ENCODE measurements around the gene METTL8. TPM values are rescaled to one million over a fixed set of nuclear protein-coding genes. Genes with fewer than 3 reads are reported as not detected.
A peak's percentile ranks its signal among the peaks of the same experiment; 100 is the strongest.

The METTL8 gene
- total and polyA plus RNA-seq, 2 of the 13 experiments (the other 11 are each of a cell fraction or from before 2014, with no cell fraction given): 18.6 to 68.2 TPM

DNA sequence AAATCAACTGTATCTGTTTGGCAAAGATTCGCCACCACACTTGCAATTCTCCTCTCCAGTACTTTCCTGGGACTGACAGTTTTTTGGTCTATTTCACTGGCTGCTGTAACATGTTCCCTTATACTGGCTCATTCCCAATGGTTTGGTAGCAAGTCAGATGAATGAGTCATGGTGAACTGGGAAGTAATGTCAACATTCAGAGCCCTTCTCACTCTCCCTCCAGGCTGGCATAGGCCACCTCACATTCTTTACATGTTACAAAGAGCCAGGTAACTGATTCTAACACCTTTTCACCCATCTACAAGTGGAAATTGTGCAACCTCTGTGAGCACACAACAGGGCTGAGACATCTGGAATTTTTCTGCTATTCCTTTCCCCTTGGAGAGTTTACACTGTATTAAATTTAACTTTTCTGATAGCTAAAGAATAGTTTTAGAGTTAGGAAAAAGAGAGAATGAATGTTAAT is 161.8 kb downstream of the METTL8 start:
- no peak overlapping the region for H2AFZ ChIP-seq (ENCODE audit: low read length)
- H3K27ac ChIP-seq (ENCODE audit: extremely low read length, insufficient read depth, low read length): no peak overlapping the region
- no peaks in the 10 kb centered on the region for H3K36me3 ChIP-seq (replicated peaks in 1 of 2; ENCODE audit: control insufficient read depth in 1 of 2, insufficient read depth in 2 of 2, low read length in 2 of 2)
- peak; percentile 88 for DNase-seq (ENCODE audit: low spot score)
- no peaks in the 10 kb centered on the region for H4K20me1 ChIP-seq (ENCODE audit: insufficient read depth, low read length)
- WGBS (ENCODE audit: low lambda C conversion rate): 2% methylated on average over 1 of the region's 1 CpG
- H3K4me2 ChIP-seq (ENCODE audit: low read depth, low read length): no peak overlapping the region
- H3K27me3 ChIP-seq (ENCODE audit: control insufficient read depth in 1 of 2, insufficient read depth in 2 of 2, low read length in 2 of 2): no peaks in the 10 kb centered on the region
- no peak overlapping the region for H3K9ac ChIP-seq (ENCODE audit: insufficient read depth, low read depth, low read length)
- no peak for FAIRE-seq
- no peak overlapping the region for H3K4me3 ChIP-seq (replicated peaks in 1 of 3; ENCODE audit: insufficient read depth in 1 of 3, low read depth in 2 of 3, low read length in 3 of 3)
- POLR2A ChIA-PET: no interaction called here
- CTCF ChIA-PET (ENCODE audit: low intra/inter-chr PET ratio, low total read pairs): no interaction called here
- H3K9me3 ChIP-seq (ENCODE audit: low read length): no peaks in the 10 kb centered on the region
- peak; percentile 97 for ATAC-seq
- in situ Hi-C loops (cut with HindIII; ENCODE audit: extremely low pct_ligation_motif_present, low pct_unique_long_range_greater_than_20kb) (no loop called here), intact Hi-C loops (cut with micrococcal nuclease; ENCODE audit: unreplicated experiment) (no loop called here)
- H3K79me2 ChIP-seq (ENCODE audit: insufficient read depth, low read length): no peaks in the 10 kb centered on the region
- peaks cover 12% of the 10 kb centered on the region for H3K4me1 ChIP-seq (ENCODE audit: insufficient read depth, low read length)
- BruUV-seq (replicated peaks): no TSS peak
- TF ChIP-seq EP300 (IDR thresholded peaks at IDR 0.05; ENCODE audit: low read depth in 2 of 2, low read length in 2 of 2) (no peak), EP300 (CRISPR knock-in tag; IDR thresholded peaks at IDR 0.05; ENCODE audit: borderline replicate concordance) (peak; percentile 39; the same call in 1 of the 2 replicates), RFX3 (CRISPR knock-in tag; IDR thresholded peaks at IDR 0.05) (no peak), SOX13 (IDR thresholded peaks at IDR 0.05) (no peak), SOX13 (CRISPR knock-in tag; conservative IDR thresholded peaks at IDR 0.05 in 1 of 2, IDR thresholded peaks at IDR 0.05 in 1 of 2) (0 out of 4 replicates have a peak, but pooled peaks of 1 of the 2 experiments have one; percentile 17), JUNB (CRISPR knock-in tag; IDR thresholded peaks at IDR 0.05; ENCODE audit: borderline replicate concordance) (peak; percentile 79; the same call in 1 of the 2 replicates), IRF2 (CRISPR knock-in tag; IDR thresholded peaks at IDR 0.05) (0 out of 2 replicates have a peak, but pooled peaks have one; percentile 21), ETV5 (CRISPR knock-in tag; IDR thresholded peaks at IDR 0.05; ENCODE audit: borderline replicate concordance) (peak; percentile 30; the same call in 1 of the 2 replicates), XRCC5 (optimal IDR thresholded peaks at IDR 0.05; ENCODE audit: low read length) (peak; percentile 71), FOXA1 (IDR thresholded peaks at IDR 0.05) (peak; percentile 28; the same call in 1 of the 2 replicates), FOXA1 (CRISPR knock-in tag; IDR thresholded peaks at IDR 0.05) (peak; percentile 79), ZBTB3 (CRISPR knock-in tag; IDR thresholded peaks at IDR 0.05; ENCODE audit: borderline replicate concordance, low read depth) (no peak)
- TF ChIP-seq, protein P1, sequence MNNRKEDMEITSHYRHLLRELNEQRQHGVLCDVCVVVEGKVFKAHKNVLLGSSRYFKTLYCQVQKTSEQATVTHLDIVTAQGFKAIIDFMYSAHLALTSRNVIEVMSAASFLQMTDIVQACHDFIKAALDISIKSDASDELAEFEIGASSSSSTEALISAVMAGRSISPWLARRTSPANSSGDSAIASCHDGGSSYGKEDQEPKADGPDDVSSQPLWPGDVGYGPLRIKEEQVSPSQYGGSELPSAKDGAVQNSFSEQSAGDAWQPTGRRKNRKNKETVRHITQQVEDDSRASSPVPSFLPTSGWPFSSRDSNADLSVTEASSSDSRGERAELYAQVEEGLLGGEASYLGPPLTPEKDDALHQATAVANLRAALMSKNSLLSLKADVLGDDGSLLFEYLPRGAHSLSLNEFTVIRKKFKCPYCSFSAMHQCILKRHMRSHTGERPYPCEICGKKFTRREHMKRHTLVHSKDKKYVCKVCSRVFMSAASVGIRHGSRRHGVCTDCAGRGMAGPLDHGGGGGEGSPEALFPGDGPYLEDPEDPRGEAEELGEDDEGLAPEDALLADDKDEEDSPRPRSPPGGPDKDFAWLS (CRISPR knock-in tag; IDR thresholded peaks at IDR 0.05; ENCODE audit: borderline replicate concordance): no peak
- TF ChIP-seq, protein P2, sequence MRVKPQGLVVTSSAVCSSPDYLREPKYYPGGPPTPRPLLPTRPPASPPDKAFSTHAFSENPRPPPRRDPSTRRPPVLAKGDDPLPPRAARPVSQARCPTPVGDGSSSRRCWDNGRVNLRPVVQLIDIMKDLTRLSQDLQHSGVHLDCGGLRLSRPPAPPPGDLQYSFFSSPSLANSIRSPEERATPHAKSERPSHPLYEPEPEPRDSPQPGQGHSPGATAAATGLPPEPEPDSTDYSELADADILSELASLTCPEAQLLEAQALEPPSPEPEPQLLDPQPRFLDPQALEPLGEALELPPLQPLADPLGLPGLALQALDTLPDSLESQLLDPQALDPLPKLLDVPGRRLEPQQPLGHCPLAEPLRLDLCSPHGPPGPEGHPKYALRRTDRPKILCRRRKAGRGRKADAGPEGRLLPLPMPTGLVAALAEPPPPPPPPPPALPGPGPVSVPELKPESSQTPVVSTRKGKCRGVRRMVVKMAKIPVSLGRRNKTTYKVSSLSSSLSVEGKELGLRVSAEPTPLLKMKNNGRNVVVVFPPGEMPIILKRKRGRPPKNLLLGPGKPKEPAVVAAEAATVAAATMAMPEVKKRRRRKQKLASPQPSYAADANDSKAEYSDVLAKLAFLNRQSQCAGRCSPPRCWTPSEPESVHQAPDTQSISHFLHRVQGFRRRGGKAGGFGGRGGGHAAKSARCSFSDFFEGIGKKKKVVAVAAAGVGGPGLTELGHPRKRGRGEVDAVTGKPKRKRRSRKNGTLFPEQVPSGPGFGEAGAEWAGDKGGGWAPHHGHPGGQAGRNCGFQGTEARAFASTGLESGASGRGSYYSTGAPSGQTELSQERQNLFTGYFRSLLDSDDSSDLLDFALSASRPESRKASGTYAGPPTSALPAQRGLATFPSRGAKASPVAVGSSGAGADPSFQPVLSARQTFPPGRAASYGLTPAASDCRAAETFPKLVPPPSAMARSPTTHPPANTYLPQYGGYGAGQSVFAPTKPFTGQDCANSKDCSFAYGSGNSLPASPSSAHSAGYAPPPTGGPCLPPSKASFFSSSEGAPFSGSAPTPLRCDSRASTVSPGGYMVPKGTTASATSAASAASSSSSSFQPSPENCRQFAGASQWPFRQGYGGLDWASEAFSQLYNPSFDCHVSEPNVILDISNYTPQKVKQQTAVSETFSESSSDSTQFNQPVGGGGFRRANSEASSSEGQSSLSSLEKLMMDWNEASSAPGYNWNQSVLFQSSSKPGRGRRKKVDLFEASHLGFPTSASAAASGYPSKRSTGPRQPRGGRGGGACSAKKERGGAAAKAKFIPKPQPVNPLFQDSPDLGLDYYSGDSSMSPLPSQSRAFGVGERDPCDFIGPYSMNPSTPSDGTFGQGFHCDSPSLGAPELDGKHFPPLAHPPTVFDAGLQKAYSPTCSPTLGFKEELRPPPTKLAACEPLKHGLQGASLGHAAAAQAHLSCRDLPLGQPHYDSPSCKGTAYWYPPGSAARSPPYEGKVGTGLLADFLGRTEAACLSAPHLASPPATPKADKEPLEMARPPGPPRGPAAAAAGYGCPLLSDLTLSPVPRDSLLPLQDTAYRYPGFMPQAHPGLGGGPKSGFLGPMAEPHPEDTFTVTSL (CRISPR knock-in tag; IDR thresholded peaks at IDR 0.05; ENCODE audit: borderline replicate concordance): peak; percentile 56; the same call in 1 of the 2 replicates
- TF ChIP-seq, protein P3, sequence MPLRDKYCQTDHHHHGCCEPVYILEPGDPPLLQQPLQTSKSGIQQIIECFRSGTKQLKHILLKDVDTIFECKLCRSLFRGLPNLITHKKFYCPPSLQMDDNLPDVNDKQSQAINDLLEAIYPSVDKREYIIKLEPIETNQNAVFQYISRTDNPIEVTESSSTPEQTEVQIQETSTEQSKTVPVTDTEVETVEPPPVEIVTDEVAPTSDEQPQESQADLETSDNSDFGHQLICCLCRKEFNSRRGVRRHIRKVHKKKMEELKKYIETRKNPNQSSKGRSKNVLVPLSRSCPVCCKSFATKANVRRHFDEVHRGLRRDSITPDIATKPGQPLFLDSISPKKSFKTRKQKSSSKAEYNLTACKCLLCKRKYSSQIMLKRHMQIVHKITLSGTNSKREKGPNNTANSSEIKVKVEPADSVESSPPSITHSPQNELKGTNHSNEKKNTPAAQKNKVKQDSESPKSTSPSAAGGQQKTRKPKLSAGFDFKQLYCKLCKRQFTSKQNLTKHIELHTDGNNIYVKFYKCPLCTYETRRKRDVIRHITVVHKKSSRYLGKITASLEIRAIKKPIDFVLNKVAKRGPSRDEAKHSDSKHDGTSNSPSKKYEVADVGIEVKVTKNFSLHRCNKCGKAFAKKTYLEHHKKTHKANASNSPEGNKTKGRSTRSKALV (CRISPR knock-in tag; IDR thresholded peaks at IDR 0.05): no peak

Measured in HepG2 (cell line).